Stimulated activated CD8-positive, alpha-beta memory T cell treated with anti-CD3 and anti-CD28 coated beads, Interleukin-12 subunit alpha, Interleukin-12 subunit beta, amount 100 ng/mL, for 24 hours (primary cell): ENCODE results near the gene NPAS3.

Experiments
- DNase-seq: peaks from one replicate; pipeline ENCODE4 v3.0.0-alpha.2; 2020; ENCODE audit errors: extremely low read depth

Gene NPAS3

DNA sequence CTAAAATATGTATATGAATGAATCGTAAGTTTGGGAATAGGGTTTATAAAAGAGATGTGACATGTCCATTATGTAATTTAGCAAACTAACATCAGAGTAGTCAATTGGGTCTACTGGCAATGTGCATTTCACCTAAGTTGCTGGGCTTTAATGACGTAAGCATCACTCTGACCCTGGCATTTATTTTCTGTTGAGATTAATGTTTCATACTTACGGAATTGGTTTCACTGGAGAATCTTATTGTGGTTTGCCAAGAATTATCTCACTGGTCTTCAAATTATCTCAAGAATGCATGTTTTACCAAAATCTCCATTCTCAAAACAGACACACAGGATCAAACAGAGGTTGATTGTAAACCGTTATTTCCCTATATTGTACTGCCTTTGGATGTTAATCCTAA lies 437.1 kb downstream of the NPAS3 start:
- DNase-seq: no peak

GRCh38 chr14:33376510-33376909 lies 437.8 kb downstream of the NPAS3 start:
- no peak for DNase-seq

DNA sequence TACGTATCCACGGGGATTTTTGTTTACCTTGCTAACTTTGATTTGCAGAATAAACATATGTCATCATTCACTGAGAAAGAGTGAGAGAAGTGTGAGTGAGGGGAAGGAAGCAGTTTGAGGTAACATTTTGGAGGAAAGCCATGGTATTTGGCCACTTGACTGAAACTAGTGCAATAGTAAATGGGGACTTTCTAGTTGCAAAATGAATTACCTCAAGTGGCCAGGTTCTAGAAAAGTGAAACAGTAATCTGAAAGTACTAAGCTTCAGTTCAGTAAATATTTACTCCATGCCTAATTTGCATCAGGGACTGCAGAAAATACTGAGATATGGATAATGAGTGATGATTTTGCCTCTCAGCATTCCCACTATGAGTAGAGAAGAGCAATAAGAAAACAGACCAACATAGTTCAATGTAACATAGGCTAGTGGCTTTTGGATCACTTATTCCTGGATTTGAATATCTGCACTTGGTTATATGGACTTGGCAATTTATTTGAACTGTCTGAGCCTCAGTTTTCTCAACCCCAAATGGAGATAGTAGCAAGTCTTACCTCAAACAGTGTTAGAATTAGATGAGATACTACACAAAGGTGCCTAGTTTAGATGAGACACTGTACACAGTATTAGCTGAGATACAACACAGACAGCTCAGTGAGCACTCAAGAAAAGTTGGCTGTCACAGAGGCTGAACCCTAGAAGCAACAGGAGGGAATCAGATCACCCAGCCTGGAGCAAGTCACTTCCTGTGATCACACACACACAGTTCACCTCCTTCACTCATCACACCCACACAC lies 439.1 kb downstream of the NPAS3 start:
- DNase-seq: no peak

- DNase-seq: no peak
These were observed 443.0 kb downstream of the NPAS3 start for GRCh38 chr14:33381717-33382116.

- DNase-seq: no peak
These were observed 447.5 kb downstream of the NPAS3 start for GRCh38 chr14:33386140-33386539.

GRCh38 chr14:33386781-33387180 lies 448.1 kb downstream of the NPAS3 start:
- DNase-seq: no peak

- no peak for DNase-seq
These were observed 451.7 kb downstream of the NPAS3 start for GRCh38 chr14:33390335-33390734.

- DNase-seq: no peak
These were observed 454.7 kb downstream of the NPAS3 start for GRCh38 chr14:33393231-33393894.

DNA sequence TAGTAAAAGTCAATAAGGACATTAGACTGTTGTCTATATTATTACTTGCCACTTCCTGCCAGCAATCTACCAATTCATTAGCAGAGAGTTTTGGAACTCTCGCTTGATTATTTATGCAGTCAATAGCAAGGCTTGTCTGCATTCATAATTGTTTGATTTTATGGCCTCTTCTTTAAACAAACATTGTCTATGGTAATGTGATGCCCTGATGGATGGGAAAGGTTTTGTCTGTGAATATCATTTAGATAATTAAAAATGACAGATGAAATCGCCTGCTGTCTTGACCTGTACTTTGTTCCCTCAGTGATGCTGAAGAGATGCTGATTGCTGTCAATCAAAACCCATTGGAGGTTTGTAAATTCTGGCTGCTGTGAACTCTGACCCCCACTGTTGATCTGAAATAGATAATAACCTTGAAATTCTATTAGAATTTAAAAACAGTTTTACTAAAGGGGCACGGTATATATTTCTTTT lies 455.3 kb downstream of the NPAS3 start:
- no peak for DNase-seq

DNA sequence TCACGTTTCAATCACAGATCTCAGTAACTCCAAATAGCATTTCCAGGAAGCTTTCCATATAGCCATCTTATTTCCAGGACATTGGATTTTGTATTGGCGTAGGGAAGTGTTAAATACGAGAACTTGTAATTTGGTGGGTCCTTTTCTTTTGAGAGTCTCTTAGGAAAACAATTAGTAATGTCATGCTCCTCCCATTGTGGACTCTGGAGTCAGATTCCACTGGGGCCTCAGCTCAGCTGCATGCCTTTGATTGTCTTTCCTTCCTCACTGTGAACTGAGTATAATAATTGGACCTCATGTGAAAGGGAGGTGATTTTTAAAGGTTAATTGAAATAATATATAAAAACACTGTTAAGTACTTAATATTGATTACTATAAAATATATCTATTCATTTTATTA lies 462.6 kb downstream of the NPAS3 start:
- DNase-seq: no peak

DNA sequence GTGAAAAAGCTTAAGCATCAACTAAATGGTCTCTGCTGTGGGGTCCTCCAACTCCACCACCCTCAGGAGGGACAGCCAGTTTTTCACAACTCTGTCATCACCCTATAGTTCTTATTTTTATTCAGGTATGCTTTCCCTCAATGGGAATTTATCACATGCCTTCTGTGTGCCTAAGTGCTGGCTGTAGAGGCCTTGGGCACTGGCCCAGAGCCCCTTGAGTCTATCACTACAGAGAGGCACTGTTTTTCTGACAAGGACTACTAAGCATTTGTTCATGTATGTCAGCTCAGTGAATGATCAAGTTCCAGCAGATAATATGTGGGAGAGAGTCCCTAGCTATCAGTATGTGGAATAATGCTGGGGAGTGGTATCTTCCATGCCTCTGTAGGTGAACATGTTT lies 463.9 kb downstream of the NPAS3 start:
- no peak for DNase-seq

- no peak for DNase-seq
These were observed 465.4 kb downstream of the NPAS3 start for GRCh38 chr14:33404054-33404453.

DNA sequence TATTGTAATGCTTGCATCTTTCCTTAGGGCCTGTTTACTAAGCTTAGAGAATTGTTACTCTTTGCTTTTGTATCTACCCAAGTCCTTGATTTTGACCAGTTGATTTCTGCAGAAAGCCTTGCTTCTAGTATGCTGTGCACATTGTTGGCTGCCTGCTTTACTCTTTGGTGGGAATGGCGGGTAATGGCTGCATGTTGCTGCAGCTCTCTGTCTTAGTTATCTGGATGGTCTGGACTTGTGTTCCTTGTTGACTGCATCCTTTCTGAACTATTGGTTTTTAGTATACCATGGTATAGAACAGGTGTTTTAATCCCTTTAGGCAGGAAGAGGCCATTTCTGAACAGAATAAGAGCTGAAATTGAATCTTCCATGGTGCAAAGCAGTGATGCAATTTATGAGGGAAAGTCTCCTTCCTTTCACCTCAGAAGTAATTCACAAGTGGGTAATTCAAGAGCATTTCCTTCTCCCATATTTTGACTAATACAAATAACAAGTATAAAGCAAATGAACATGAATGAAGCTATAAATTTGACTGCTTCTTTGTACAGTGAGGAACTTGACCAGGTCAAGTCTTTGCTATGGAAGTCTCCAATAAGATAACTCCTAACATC lies 466.4 kb downstream of the NPAS3 start:
- DNase-seq: no peak

DNA sequence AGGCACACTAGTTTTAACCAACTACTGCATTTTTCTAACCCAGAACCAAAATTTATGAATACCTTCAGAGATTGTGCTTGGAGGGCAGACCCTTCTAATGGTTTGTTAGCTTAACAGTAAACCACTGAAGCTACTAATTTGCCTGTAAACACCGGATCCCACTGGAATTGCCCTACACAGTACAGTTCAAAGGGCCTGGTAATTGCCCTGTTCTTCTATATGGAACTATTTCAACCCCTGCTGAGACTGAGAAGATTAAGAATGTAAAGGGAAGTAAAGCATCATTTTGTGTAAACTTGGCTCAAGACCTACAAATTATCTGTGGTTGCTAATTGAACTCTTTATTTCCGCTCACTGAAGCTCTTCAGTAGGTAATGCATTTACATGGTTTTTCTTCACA lies 468.1 kb downstream of the NPAS3 start:
- no peak for DNase-seq

- no peak for DNase-seq
These were observed 469.6 kb downstream of the NPAS3 start for GRCh38 chr14:33408291-33408690.

- DNase-seq: no peak
These were observed 473.8 kb downstream of the NPAS3 start for GRCh38 chr14:33412450-33412849.

DNA sequence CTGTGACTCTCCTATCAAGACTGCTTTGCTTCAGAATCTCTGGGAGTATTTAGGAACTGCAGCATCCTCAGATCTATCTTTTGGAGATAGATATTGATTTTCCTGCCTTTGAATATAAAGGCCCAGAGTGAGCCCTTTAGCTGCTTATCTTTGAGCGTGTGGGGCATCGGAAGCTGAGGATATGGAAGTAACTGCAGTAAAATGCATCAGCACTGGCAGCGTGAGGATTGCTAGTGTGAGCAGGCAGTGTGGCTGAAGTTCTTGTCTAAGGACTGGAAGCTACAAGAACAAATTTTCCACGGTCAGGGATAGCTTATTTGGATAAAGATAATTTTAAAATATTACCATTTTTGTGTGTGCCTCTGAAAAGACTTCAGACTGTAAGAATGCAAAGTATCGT lies 474.7 kb downstream of the NPAS3 start:
- DNase-seq: no peak

DNA sequence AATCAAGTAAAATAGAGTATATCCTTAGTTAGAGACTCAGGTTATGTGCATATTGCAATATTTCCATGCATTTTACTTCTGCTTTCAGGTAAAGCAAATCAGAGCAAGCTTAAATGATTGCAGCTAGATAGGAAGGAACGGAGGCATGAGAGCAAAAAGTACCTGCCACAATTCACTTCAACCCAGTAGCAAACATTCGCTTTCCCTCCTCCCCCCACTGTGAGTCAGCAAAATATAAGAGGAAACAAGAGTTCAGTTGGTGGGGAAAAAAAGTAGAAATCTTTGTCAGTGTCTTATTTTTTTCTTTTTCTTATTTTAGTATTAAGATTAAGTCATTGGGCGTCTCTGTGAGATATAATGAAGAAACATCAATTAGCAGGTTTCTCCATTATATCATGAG lies 475.4 kb downstream of the NPAS3 start:
- DNase-seq: no peak

GRCh38 chr14:33420051-33420627 lies 481.5 kb downstream of the NPAS3 start:
- DNase-seq: no peak

DNA sequence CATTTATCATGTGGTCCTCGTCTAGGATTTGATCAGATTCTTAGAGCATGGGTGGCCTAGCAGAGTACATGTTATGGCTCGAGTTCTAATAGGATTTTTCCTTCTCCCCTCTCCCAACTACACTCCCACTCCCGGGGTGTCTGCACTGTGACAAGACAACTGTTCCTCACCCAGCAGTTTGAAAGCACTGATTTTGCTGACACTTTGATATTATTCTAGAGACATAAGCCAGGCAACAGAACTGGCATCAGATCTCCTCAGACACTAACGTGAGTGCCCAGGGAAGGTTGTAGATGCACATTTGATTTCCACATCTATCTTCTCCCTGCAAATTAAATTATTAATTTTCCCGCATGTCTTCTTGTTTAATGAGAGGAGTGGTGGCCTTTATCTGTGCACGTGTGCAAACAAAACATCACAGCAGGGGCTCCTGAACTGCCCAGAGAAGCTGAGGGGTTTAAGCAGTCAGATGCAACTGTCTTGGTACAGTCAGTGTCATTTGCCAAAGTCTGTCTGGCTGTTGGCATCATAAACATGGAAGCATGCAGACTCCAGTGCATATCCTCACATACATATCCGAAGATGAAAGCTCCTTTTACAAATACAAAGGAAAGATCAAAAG lies 491.8 kb downstream of the NPAS3 start:
- no peak for DNase-seq

DNA sequence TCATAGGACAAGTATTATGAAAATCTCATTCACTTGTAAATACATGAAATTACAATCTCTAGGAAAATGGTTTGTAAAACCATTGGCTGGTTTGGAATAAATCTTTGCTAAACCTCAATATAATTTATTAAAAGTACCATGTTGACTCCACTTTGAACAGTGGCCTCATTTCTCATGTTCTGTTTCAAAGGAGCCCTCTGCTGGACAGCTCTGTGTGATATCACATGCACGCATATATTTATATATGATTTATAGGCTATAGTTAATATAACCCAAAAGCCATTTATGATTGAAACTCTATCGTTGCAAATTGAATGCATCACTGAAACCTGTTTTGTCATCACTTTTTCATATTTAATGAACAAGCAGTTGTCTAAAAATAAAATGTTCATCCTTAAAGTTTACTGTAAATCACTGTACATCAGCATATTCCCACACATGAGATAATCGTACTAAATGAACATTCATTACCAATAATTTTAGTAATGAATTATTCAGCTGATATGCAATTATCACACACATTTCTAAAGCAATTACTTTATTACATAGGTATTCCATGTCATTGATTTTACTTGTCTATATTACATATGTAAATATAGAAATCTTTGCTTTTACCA lies 493.8 kb downstream of the NPAS3 start:
- DNase-seq: no peak

- DNase-seq: no peak
These were observed 494.7 kb downstream of the NPAS3 start for GRCh38 chr14:33433396-33433795.
